Left forelimb (tissue), 1 donor: ENCODE measurements around the gene PGM5.

Experiments
- DNase-seq: peaks from one replicate; pipeline ENCODE4 v3.0.0-alpha.2; 2018; ENCODE audit warnings: low spot score

Gene PGM5

DNA sequence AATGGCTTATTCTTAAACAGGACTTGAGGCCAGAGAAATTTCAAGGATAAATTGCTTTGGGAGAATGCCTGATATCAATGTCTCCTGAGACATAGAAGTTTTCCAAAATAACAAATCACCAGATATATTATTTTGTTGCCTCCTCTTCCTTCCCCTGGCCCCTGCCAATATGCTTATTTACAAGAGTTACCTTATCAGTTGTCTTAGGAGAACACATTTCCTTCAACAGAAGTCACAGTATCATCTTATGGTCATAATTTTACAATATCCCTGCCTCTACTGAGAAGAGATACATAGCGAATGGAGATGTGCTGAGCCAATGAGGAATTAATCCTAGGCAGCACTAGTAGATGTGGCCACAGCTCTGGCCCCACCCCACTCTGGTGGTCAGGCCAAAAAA, 141.2 kb downstream of the PGM5 start:
- DNase-seq = no peak

DNA sequence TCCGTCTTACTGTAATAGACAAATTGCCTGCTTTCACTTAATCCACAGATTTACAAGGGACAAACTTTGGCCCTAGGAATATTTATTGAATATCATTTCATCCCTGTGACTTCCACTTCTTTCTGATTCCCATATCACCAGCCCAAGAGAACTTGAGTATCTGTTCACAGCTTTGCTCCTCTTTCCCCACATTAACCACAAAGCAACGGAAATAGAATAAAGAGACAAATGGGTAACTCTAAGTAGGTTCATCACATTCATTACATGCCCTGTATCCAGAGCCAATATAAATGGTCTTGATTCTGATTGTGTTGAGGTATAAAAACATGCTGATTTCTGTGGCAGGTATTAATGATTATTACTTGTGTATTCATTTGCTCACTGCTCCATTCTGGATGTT, 142.4 kb downstream of the PGM5 start:
- no peak for DNase-seq

- no peak for DNase-seq
These were observed 144.3 kb downstream of the PGM5 start for GRCh38 chr9:68500457-68501381.

DNA sequence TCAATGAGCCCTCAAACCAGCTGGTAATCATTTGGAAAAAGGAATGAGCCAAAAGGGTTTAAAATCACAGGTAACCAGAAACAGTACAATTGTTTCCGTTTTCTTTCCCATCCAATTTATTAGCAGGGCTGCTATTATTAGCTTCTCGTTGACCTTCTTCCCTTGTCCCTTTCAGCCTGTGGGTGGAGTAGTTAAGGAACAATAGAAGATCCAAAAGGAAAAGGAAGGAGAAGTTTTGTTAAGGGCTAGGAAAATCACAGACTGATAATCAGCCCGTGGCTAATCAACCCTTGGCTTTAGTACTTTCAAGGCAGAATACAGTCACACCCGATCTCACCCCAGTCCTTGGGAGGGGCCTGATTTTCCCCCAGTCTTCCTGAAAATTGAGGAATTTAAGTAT, 145.9 kb downstream of the PGM5 start:
- DNase-seq = no peak

GRCh38 chr9:68505681-68506409, 149.4 kb downstream of the PGM5 start:
- no peak for DNase-seq

DNA sequence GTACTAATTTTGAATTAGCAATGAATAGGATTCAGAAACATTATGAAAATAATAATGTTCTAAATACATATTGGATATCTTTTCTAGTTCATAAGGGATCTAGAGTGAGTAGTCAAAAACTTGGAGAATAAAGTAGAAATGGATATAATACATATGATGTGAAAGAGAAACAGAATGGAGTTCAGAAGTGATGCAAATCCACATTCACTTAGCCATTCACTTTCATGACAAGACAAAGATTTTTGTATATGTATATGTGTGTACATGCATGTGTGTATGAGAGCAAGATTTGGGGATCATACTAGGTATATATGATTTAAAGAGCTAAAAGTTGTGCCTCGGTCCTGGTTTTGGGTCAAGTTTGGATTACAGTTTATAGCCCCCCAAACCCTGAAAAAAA, 150.1 kb downstream of the PGM5 start:
- DNase-seq = no peak

- DNase-seq = no peak
These were observed 150.9 kb downstream of the PGM5 start for GRCh38 chr9:68507130-68507805.

- DNase-seq = no peak
These were observed 151.4 kb downstream of the PGM5 start for GRCh38 chr9:68507806-68508145.

DNA sequence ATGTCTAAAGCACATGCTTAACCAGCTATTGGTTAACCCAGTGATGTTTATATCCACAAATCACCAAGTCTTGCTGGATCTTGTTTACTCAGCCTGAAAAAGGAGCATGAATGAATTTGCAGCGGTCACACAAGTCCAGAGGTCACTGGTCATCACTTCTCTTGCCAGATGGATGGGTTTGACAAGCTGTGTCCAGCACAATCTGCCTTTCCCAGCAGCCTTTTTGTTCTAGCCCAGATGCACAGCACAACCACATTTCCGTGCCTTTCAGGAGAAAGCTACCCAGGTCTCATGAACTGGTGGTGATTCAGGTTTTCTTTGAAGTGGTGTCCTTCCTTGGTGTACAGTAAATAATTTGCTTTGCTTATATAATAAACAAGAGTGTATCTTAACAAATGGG, 152.1 kb downstream of the PGM5 start:
- no peak for DNase-seq

GRCh38 chr9:68509689-68510088, 153.3 kb downstream of the PGM5 start:
- no peak for DNase-seq

- no peak for DNase-seq
These were observed 157.0 kb downstream of the PGM5 start for GRCh38 chr9:68513385-68513784.

GRCh38 chr9:68513981-68514380, 157.6 kb downstream of the PGM5 start:
- no peak for DNase-seq

- no peak for DNase-seq
These were observed 159.1 kb downstream of the PGM5 start for GRCh38 chr9:68515326-68516017.

GRCh38 chr9:68522131-68522530, 165.7 kb downstream of the PGM5 start:
- DNase-seq = no peak

- DNase-seq = no peak
These were observed 166.5 kb downstream of the PGM5 start for GRCh38 chr9:68522954-68523353.

DNA sequence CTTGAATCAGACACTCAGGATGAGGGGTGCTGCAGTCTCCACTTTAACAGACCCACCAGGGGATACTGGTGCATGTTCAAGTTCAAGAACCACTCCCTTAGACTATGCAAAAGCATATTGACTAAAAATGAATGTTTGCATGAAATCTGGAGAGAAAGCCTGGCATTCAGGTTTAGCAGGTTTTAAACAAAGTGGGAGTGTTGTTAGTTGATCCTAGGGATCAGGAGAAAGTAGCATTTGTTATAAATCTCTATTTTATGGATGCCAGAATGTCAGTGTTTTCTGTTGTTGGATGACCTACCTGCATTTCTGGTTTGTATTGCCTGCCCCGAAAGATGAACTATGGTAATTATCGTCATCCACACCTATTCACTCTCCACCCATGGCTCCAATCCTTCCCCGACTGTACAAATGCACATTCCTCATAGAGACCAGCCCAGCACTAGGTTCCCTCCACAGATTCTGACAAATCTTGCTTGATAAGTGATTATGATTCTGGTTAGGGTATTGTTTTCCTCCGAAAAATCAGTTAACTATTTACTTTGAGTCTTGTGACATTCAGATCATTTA, 167.0 kb downstream of the PGM5 start:
- DNase-seq = no peak

GRCh38 chr9:68530618-68531017, 174.2 kb downstream of the PGM5 start:
- no peak for DNase-seq

DNA sequence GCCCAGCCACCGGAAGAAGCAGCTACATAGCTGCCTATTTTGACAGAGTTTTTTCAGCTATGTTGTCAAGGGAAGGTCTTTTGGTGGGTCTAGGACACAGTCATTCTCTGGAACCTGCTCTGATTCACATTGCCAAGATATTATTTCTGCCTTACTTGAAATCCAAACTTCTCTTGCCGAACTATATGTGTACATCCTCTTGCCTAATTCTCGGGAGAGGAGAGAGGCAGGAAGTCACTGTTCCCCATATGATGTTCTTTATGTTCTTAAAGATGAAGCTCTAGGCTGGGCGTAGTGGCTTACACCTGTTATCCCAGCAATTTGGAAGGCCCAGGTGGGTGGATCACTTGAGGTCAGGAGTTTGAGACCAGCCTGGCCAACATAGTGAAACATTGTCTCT, 175.7 kb downstream of the PGM5 start:
- no peak for DNase-seq

GRCh38 chr9:68533678-68534077, 177.3 kb downstream of the PGM5 start:
- DNase-seq = no peak

DNA sequence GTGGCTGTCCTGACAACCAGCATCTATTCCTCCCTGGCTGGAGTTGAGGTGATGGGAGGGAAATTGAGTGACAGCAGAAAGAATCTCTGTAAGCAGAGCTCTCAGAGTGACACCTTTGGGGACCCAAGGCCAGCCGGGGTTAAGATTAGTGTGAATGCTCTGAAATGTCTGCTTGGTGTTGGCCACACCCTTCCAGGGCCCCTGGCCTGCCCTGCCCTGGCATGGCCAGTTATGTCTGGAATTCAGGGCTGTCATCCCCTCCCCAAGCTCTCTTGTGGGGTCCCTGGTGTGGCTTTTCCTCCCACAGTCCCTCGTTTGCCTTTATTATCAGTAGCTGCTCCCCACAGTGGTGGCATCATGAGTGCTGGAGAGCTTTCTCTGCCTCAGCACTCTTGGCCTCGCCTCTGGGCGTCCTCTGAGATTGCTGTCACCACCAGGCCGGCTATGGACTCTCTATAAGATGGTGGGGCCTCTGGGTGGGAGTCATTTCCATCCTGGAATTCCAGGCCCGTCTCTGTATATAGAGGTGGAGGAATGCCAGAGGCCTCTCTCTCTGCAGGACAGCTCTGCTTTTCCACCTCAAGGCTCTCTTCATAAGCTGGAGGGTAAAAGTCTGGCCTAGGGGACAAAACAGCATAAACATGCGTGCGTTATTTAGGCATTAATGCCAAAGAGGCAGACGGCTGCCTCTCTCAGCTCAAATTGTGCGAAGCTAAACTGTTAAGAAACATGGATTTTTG, 180.6 kb downstream of the PGM5 start:
- DNase-seq = no peak

- no peak for DNase-seq
These were observed 181.1 kb downstream of the PGM5 start for GRCh38 chr9:68537616-68537880.

DNA sequence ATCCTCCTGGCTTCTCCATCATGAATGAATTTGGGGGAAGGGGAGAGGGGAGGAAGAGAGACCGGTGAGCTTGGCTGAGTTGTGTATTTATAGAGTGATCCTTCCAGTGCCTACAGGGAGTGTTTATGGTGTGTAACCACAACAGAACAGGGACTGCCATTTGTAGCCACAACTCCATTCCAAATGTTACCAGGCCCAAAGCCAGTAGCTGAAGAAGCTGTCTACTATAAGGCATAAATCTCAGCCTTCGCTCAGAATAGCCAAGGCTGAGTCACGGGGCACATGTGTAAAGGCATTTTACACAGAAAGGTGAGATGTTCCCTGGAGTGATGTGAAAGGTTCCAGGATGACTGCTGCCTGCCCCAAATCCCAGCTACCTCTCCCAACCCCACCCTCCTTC, 181.8 kb downstream of the PGM5 start:
- no peak for DNase-seq
